Ectodermal cell (in vitro differentiated cells): ENCODE results near the gene MLF2.
"Not testable (repeated sequence)": the region's sequence is repeated elsewhere in the genome, so short reads cannot be mapped to it uniquely, and the experiment has no call there.

ENCODE experiments used
- H3K27ac ChIP-seq: 2 replicates; pipeline ENCODE4 v1.7.0; 2013; ENCODE audit warnings: mild to moderate bottlenecking, low read depth, low read length; ENCODE audit not compliant: insufficient read depth, poor library complexity, severe bottlenecking
- H3K27me3 ChIP-seq: 2 replicates; pipeline ENCODE4 v1.7.0; 2013; ENCODE audit warnings: mild to moderate bottlenecking, low read length; ENCODE audit not compliant: insufficient read depth, control insufficient read depth, poor library complexity, severe bottlenecking
- H3K36me3 ChIP-seq: one replicate; pipeline ENCODE4 v1.7.0; 2013; ENCODE audit warnings: low read length; ENCODE audit not compliant: control insufficient read depth, insufficient read depth
- H3K4me1 ChIP-seq: one replicate; pipeline ENCODE4 v1.7.0; 2013; ENCODE audit warnings: low read length; ENCODE audit not compliant: control insufficient read depth, insufficient read depth
- H3K4me3 ChIP-seq: 2 replicates; pipeline ENCODE4 v1.7.0; 2013; ENCODE audit warnings: low read depth, low read length, control low read depth; ENCODE audit not compliant: insufficient read depth
- H3K9me3 ChIP-seq: 2 replicates; pipeline ENCODE4 v1.7.0; 2013; ENCODE audit warnings: mild to moderate bottlenecking, low read length, moderate library complexity; ENCODE audit not compliant: control insufficient read depth
- WGBS, 2 experiments: methylation state at CpG; one replicate each; pipeline ENCODE4 v1.1.7; 2013; ENCODE audit warnings: missing lambda C conversion rate in 2 of 2; 5-methylcytosine and 5-hydroxymethylcytosine counted together

The MLF2 gene

DNA sequence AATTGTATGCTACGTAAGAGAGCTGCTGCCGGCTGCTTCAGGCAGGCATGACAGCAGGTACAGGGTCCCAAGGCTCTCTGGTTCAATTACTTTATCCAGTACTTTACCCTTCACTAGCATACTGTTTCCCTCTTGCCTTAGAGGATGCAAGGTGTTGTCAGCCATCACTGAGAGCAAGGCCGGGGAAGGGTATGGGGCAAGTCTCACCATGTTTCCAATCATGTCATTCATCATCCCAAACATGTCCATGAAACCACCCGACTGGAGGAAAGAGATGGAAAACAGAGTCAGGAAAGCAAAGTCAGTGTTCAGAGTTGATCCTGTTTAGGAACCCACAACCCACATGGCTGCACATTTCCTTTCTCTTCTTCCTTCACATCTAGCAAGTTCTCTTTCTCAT is 2.4 kb downstream of the MLF2 start:
- Histone ChIP-seq H3K4me1 (peaks cover 21% of the 10 kb centered on the region), H3K27ac (no peak overlapping the region), H3K9me3 (no peaks in the 10 kb centered on the region), H3K36me3 (peaks cover 45% of the 10 kb centered on the region), H3K27me3 (no peaks in the 10 kb centered on the region), H3K4me3 (no peak overlapping the region)
- WGBS, 2 experiments, result 92 to 98% methylated on average over 4 of the region's 4 CpGs

DNA sequence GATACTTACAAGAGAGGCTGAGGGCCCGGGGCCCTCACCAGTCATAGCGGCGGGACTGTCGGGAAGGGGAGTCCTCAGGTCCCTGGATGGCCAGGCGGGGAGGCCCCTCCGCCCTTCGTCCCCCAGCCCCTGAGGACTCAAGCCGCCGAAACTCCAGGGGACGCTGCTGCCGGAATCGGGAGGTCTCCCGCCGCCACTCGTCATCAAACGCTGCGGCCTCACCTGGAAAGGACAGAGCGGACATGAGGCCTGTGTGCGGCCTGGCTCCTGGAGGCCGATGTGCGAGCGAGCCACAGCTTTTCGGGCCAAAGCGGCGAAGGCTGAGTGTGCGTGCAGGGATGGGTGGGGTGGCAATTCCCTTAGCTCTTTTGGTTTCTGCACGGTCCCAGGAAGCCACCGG is 4.2 kb downstream of the MLF2 start:
- Histone ChIP-seq H3K4me3 (no peak overlapping the region), H3K4me1 (peaks cover 23% of the 10 kb centered on the region), H3K27me3 (no peaks in the 10 kb centered on the region), H3K27ac (no peak overlapping the region), H3K9me3 (no peaks in the 10 kb centered on the region), H3K36me3 (peaks cover 45% of the 10 kb centered on the region)
- 97 to 98% methylated on average over 28 of the region's 28 CpGs for WGBS, 2 experiments

DNA sequence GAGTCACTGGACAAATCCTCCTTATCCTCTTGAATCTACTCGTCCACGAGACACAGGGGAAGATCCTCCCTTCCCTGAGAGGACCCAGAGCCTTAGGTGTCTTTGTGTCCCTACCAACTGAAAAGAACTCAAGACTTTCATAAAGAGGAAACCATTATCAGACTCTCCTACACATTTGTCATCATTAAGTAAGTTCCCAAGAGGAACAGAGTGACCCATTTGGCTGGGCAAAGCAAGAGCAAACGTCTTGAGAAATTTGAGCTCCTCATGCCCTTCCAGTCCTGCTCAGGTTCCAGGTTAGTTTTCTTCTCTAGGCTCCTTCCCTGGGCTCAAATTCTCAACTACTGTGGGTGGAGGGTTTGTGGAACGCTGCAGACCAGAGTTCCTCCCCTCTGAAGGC is 5.7 kb downstream of the MLF2 start:
- Histone ChIP-seq H3K4me1 (peaks cover 21% of the 10 kb centered on the region), H3K27me3 (no peaks in the 10 kb centered on the region), H3K27ac (no peak overlapping the region), H3K36me3 (peaks cover 45% of the 10 kb centered on the region), H3K4me3 (no peak overlapping the region), H3K9me3 (no peaks in the 10 kb centered on the region)
- 93 to 96% methylated on average over 4 of the region's 4 CpGs for WGBS, 2 experiments

DNA sequence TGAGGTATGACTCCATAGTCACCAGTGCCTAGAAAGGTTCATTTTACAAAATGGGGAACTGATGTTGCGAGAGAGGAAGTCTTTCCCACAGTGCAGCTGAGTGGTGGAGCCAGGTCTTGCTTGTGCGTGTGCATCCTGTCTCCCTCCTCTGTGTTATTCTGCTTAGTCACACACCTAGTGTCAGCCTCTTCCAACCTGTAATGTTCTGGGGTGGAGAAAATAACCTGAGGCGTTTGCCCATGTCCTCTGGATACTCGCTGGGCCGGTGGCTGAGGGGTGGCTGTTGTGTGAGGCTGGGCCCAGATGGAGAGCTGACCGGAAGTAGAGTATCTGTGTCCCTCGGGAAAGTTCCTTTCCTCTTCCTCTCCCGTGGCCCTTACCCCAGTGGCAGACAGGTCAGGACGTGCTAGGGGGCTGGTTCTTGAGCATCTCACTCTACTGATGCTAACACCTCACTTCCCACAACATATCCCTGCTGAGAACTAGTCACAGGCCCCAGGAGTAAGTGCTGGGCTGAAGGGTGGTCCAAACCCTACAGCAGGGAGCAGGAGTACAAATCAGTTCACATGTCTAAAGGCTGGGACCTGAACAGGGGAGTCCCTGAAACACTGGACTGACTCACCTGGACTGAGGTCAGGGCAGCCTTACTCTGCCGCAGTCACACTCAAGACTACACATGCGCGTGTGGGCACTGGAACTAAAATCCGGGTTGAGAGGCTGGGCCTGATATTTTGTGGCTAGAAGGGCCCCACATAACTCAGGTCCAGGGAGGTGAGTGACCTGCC is 7.0 kb downstream of the MLF2 start:
- Histone ChIP-seq H3K27ac (no peak overlapping the region), H3K36me3 (peaks cover 38% of the 10 kb centered on the region), H3K4me3 (no peak overlapping the region)

DNA sequence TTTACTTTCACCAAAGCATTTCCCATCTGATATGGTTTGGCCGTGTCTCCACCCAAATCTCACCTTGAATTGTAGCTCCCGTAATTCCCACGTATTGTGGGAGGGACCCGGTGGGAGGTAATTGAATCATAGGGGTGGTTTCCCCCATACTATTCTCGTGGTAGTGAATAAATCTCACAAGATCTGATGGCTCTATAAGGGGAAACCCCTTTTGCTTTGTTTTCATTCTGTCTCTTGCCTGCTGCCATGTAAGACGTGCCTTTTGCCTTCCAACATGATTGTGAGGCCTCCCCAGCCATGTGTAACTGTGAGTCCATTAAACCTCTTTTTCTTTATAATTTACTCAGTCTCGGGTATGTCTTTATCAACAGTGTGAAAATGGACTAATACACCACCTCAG is 9.6 kb downstream of the MLF2 start:
- WGBS, 2 experiments, result 85 to 88% methylated on average over 7 of the region's 7 CpGs
- H3K36me3 ChIP-seq, result peaks cover 13% of the 10 kb centered on the region
- not testable (repeated sequence) for H3K27ac ChIP-seq, H3K9me3 ChIP-seq, H3K4me3 ChIP-seq, H3K27me3 ChIP-seq
- peaks cover 11% of the 10 kb centered on the region for H3K4me1 ChIP-seq

More for the DNA sequence above, 7.0 kb downstream of the MLF2 start:
- 93 to 94% methylated on average over 13 of the region's 13 CpGs for WGBS, 2 experiments
- no peaks in the 10 kb centered on the region for H3K9me3 ChIP-seq
- H3K4me1 ChIP-seq, result peaks cover 11% of the 10 kb centered on the region
- no peaks in the 10 kb centered on the region for H3K27me3 ChIP-seq

DNA sequence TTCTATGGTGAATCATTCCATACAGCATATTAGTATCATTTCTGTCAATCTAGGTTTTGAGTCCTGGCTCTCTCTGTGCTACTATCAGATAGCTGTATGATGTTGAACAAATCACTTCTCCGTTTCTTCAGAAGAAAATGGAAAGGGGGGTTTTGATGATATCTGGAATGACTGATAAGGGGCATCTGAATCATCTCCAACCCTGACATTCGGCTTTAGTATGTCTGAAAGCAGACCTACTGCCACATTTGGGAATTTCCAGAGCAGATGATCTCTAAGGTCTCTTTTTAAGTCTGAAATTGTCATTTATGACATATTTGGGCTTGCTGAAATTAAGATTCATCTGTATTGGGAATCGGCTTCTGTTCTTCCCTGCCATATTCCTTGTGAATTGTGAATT is 10.1 kb downstream of the MLF2 start:
- 93 to 95% methylated on average over 3 of the region's 3 CpGs for WGBS, 2 experiments
- no peaks in the 10 kb centered on the region for H3K27me3 ChIP-seq
- no peak overlapping the region for H3K4me3 ChIP-seq
- peaks cover 11% of the 10 kb centered on the region for H3K4me1 ChIP-seq
- H3K27ac ChIP-seq, result no peak overlapping the region
- peaks cover 9% of the 10 kb centered on the region for H3K36me3 ChIP-seq
- no peaks in the 10 kb centered on the region for H3K9me3 ChIP-seq

DNA sequence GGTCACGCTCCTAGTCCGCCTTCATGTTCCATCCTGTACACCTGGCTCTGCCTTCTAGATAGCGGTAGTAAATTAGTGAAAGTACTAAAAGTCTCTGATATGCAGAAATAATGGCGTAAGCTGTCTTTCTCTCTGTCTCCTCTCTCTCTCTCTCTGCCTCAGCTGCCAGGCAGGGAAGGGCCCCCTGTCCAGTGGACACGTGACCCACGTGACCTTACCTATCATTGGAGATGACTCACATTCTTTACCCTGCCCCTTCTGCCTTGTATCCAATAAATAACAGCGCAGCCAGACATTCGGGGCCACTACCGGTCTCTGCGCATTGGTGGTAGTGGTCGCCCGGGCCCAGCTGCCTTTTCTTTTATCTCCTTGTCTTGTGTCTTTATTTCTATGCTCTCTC is 10.9 kb downstream of the MLF2 start:
- H3K4me3 ChIP-seq, H3K36me3 ChIP-seq, H3K27me3 ChIP-seq, H3K9me3 ChIP-seq, H3K27ac ChIP-seq: not testable (repeated sequence)
- WGBS, 2 experiments, result 90% methylated on average over 10 to 11 of the region's 12 CpGs
- H3K4me1 ChIP-seq, result peaks cover 11% of the 10 kb centered on the region

DNA sequence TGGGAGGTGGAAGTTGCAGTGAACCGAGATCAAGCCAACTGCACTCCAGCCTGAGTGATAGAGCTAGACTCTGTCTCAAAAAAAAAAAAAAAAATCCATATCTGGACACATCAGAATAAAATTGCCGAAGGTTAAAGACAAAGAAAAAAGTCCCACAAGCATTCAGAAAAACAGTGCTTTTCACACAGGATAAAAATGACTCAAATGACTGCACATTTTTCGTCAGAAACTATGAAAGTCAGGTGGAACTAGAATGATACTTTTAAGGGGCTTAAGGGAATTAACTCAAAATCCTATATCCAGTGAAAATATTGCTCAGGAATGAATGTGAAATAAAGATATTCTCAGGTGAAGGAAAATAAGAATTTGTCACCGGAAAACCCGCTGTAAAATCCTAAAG is 16.2 kb downstream of the MLF2 start:
- H3K27me3 ChIP-seq, result no peaks in the 10 kb centered on the region
- H3K4me1 ChIP-seq, result no peaks in the 10 kb centered on the region
- H3K4me3 ChIP-seq, result no peak overlapping the region
- H3K36me3 ChIP-seq, result no peaks in the 10 kb centered on the region
- no peak overlapping the region for H3K27ac ChIP-seq
- WGBS, 2 experiments, result 90 to 91% methylated on average over 5 of the region's 5 CpGs
- no peaks in the 10 kb centered on the region for H3K9me3 ChIP-seq

DNA sequence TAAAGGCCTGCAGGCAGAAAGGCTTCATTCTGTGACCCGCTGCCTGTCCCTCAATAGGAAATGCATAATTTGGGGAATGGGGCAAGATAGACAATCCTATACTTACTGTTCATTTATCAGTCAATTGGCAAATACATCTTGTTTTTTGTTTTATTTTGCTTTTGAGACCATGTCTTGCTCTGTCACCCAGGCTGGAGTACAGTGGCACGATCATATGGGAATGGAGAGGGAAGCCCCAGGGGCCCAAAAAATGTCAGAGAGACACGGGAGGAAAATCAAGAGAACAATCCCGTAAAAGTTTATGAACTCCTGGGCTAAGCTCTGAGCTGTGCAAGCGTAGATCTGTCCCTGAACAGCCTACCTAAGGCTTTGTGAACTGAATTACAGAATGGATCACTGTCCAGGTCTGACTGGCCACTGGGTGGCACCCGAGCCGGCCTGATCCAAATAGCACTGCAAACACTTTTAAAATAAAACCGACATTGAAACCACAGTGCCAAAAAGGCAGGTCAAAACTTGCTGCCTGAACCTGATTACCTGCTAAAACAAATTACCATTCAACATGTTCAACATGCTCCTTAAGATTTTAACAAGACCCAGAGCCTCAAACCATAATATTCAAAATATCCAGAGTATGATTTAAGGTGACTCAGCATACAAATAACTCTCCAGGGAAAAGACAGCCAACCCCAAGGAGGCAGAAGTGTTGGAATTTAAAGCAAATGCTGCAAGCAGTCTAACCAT is 17.3 kb downstream of the MLF2 start:
- Histone ChIP-seq H3K27ac (no peak overlapping the region), H3K9me3 (no peaks in the 10 kb centered on the region), H3K27me3 (no peaks in the 10 kb centered on the region), H3K4me1 (no peaks in the 10 kb centered on the region), H3K4me3 (no peak overlapping the region), H3K36me3 (peaks cover 3% of the 10 kb centered on the region)
- 54 to 55% methylated on average over 8 of the region's 8 CpGs for WGBS, 2 experiments

DNA sequence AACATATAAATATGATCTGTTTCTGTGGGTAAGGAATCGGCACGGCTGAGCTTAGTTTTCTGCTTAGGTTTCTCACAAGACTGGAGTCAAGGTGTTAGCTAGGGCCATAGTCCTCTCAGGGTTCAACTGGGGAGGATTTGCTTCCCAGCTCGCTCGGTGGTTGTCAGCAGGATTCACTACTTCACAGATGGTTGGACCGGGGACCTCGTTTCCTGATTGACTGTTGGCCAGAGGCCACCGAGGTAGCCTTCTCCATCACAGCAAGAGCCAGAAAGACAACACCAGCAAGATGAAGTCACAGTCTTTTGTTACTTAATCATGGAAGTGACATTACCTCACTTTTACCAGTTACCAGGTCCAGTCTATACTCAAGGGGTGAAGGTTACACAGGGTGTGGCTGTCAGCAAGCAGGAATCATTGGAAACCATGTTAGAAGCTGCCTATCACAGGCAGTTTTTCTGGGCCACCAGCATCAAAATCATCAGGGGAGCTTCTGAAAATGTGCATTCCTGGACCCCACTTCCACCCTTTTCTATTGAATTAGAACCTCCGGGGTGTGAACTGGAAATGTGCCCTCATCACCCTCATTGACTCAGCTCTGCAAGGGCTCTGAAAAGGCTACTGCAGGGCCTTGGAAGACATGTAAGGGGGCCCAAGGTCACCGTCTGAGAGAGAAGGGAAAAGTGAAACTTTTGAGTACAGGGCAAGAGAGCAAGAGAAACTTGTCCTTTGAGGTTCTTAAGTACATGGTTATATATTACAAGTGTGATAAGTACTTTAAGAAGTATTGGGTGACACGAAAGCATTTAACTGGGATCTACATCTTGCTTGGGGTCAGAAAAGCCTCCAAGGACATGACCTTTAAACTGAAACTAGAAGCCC is 18.2 kb downstream of the MLF2 start:
- Histone ChIP-seq H3K9me3 (no peaks in the 10 kb centered on the region), H3K36me3 (peaks cover 11% of the 10 kb centered on the region), H3K4me3 (no peak overlapping the region), H3K4me1 (no peaks in the 10 kb centered on the region), H3K27ac (no peak overlapping the region), H3K27me3 (no peaks in the 10 kb centered on the region)
- 91 to 94% methylated on average over 10 of the region's 10 CpGs for WGBS, 2 experiments
